Measurements from ENCODE around the gene CACNA1E.

DNA sequence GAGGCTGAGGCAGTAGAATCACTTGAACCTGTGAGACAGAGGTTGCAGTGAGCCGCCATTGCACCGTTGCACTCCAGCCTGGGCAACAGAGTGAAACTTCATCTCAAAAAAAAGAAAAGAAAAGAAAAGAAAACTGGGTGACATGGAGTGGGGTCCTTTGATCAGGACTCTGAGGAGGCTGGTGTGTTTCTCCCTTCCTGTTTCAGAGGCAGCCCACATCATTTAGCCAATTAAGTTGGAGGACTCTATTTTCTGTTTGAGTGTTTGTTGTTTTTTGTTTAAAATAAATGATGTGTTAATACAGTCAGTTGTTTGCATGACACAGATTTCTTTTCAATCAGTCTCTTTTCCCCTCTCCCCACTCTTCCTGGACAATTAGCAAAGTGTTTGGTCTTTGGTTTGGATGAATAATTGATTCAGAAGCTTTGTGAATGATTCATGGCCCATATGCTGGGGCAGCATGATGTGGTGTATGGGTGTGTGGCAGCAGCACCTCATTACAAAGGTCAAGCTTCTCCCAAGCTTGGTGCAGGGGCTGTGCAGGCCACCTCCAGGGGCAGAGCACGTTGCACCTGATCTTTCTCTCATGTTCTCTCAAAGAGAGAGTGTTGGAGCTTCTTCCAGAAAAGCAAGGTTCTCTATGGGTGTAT, 48.8 kb downstream of the CACNA1E start:
- TF ChIP-seq, protein P1, sequence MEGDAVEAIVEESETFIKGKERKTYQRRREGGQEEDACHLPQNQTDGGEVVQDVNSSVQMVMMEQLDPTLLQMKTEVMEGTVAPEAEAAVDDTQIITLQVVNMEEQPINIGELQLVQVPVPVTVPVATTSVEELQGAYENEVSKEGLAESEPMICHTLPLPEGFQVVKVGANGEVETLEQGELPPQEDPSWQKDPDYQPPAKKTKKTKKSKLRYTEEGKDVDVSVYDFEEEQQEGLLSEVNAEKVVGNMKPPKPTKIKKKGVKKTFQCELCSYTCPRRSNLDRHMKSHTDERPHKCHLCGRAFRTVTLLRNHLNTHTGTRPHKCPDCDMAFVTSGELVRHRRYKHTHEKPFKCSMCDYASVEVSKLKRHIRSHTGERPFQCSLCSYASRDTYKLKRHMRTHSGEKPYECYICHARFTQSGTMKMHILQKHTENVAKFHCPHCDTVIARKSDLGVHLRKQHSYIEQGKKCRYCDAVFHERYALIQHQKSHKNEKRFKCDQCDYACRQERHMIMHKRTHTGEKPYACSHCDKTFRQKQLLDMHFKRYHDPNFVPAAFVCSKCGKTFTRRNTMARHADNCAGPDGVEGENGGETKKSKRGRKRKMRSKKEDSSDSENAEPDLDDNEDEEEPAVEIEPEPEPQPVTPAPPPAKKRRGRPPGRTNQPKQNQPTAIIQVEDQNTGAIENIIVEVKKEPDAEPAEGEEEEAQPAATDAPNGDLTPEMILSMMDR (conservative IDR thresholded peaks at IDR 0.05; ENCODE audit: low read length): no peak
- TF ChIP-seq EZH2phosphoT487 (IDR thresholded peaks at IDR 0.05; ENCODE audit: borderline replicate concordance, low read depth, low read length): no peak

Measured in OCI-LY7 (cell line).